Fibroblast of gingiva (primary cell): ENCODE data around the gene LEP.
"Not testable (repeated sequence)": the region's sequence is repeated elsewhere in the genome, so short reads cannot be mapped to it uniquely, and the experiment has no call there.

Experiments
- DNase-seq: peaks from one replicate; pipeline ENCODE4 v3.0.0-alpha.2; 2011; ENCODE audit warnings: low read depth

Gene LEP

GRCh38 chr7:128274246-128274883 lies 33.3 kb downstream of the LEP start:
- no peak for DNase-seq

GRCh38 chr7:128274884-128275603 lies 34.0 kb downstream of the LEP start:
- no peak for DNase-seq

- no peak for DNase-seq
Observed at GRCh38 chr7:128275681-128276080, 34.6 kb downstream of the LEP start.

GRCh38 chr7:128278366-128278765 lies 37.3 kb downstream of the LEP start:
- no peak for DNase-seq

- no peak for DNase-seq
Observed at GRCh38 chr7:128279124-128279713, 38.1 kb downstream of the LEP start.

GRCh38 chr7:128280451-128280850 lies 39.4 kb downstream of the LEP start:
- not testable (repeated sequence) for DNase-seq

- no peak for DNase-seq
Observed at GRCh38 chr7:128281605-128282380, 40.7 kb downstream of the LEP start.

- DNase-seq, result no peak
Observed at GRCh38 chr7:128284102-128284501, 43.0 kb downstream of the LEP start.

- DNase-seq, result no peak
Observed at GRCh38 chr7:128287556-128287955, 46.5 kb downstream of the LEP start.

- not testable (repeated sequence) for DNase-seq
Observed at GRCh38 chr7:128298004-128298403, 56.9 kb downstream of the LEP start.

GRCh38 chr7:128299109-128299607 lies 58.1 kb downstream of the LEP start:
- no peak for DNase-seq

GRCh38 chr7:128302139-128302538 lies 61.1 kb downstream of the LEP start:
- DNase-seq, result no peak

- no peak for DNase-seq
Observed at GRCh38 chr7:128303133-128303532, 62.1 kb downstream of the LEP start.

- DNase-seq, result no peak
Observed at GRCh38 chr7:128303643-128304042, 62.6 kb downstream of the LEP start.

GRCh38 chr7:128304212-128304611 lies 63.1 kb downstream of the LEP start:
- DNase-seq, result peak; percentile 67

- no peak for DNase-seq
Observed at GRCh38 chr7:128307061-128307460, 66.0 kb downstream of the LEP start.
